Stimulated activated effector memory CD8-positive, alpha-beta T cell treated with anti-CD3 and anti-CD28 coated beads, Interleukin-12 subunit alpha, Interleukin-12 subunit beta, amount 100 ng/mL, for 72 hours (primary cell): ENCODE measurements around the gene APBA2.

Source experiments
- ATAC-seq: fragments of 150-1000 bp; cut with Tn5 transposase; 2 replicates; pipeline ENCODE4 v1.10.0; 2021
- DNase-seq, 2 donors: peaks; one replicate each; pipeline ENCODE4 v3.0.0; 2021 to 2022; ENCODE audit warnings: low spot score in 2 of 2
- H3K27ac Mint-ChIP-seq: one replicate; pipeline ENCODE4 v1.8.0; 2022; ENCODE audit warnings: mild to moderate bottlenecking, mixed read lengths
- H3K36me3 Mint-ChIP-seq: one replicate; pipeline ENCODE4 v1.8.0; 2022; ENCODE audit warnings: mild to moderate bottlenecking, mixed read lengths
- H3K4me1 Mint-ChIP-seq: one replicate; pipeline ENCODE4 v1.8.0; 2022; ENCODE audit warnings: mixed read lengths
- H3K4me3 Mint-ChIP-seq: one replicate; pipeline ENCODE4 v1.8.0; 2022; ENCODE audit warnings: mild to moderate bottlenecking, mixed read lengths
- H3K9me3 Mint-ChIP-seq: one replicate; pipeline ENCODE4 v1.8.0; 2022; ENCODE audit warnings: mixed read lengths

The APBA2 gene

DNA sequence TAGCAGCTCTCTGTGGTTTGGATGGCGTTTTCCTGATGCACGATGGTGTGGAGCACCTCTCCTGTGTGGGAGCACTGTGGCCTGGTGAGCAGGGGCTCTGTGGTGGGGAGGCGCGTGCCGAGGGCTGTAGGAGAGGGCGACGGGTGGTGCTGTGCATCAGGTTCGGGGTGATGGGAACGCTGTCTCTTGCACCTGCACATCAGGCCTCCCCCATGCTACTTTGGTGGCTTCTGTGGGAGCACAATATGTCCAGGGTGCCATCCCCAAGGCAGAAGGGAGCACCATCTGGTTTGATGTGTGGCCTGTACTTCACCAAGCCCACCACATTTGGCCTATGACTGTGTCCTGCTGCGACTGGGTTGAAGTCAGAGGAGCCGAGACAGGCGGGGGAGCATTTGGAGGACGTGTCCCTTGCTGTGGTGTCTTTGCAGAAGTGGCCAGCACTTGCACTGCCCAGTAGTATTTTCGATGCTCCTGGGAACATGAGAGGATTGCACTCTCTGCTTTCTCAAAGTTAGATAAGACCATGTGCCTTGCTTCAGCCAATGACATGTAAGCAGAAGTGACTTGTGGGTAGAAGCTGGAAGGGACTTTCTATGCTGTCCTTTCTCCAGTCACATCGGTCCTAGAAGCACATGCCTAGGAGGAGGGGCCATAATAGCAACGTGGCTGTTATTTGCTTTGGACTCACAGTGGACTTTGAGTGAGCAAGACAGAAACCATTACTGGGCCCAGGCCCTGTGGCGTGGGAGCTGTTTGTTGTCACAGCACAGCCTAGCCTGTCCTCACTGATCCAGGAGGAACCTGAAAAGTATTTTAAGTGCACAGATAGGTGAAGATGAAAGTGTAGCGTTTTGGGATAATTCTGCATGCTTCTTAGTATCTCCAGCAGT is 72.1 kb downstream of the APBA2 start:
- DNase-seq, result peak in 1 of 2 donors; percentile 41
- H3K4me3 Mint-ChIP-seq, result no peak overlapping the region
- peaks cover 34% of the 10 kb centered on the region for H3K4me1 Mint-ChIP-seq

DNA sequence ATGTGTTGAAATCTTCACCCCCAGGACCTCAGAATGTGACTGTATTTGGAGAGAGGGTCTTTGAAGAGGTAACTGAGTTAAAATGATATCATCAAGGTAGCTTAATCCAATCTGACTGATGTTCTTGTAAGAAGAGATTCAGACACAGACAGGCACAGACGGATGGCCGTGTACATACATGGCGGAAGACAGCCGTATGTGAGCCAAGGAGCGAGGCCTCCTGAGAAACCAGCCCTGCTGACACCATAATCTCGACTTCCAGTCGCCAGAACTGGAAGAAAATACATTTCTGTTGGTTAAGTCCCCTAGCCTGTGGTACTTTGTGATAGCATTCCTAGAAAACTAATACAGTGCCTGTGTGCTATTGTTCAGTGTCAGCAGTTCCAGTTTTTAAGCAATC is 73.6 kb downstream of the APBA2 start:
- Mint-ChIP-seq H3K4me3 (no peak overlapping the region), H3K9me3 (no peaks in the 10 kb centered on the region), H3K4me1 (peaks cover 25% of the 10 kb centered on the region), H3K36me3 (no peaks in the 10 kb centered on the region), H3K27ac (no peak overlapping the region)
- peak in 1 of 2 donors; percentile 15 for DNase-seq
- ATAC-seq, result no peak

More for the DNA sequence above, 72.1 kb downstream of the APBA2 start:
- Mint-ChIP-seq H3K36me3 (no peaks in the 10 kb centered on the region), H3K27ac (no peak overlapping the region), H3K9me3 (no peaks in the 10 kb centered on the region)
- ATAC-seq, result no peak

DNA sequence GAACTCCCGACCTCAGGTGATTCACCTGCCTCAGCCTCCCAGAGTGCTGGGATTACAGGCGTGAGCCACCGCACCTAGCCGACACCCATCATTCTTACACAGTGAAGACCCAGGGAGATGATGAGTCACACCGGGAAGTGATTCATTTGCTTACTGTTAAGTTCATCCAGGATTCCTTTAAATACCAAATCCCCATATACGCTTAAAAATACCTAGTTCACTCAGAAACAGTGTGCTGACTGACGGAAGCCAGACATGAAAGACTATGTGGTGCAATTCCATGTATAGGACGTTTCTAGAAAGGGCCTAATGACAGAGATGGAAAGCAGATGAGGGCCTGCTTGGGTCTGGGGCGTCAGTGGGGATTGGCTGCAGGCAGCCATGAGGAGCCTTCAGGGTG is 75.2 kb downstream of the APBA2 start:
- ATAC-seq (no peak), DNase-seq (peak in 1 of 2 donors; percentile 40)
- H3K36me3 Mint-ChIP-seq, result no peaks in the 10 kb centered on the region
- no peaks in the 10 kb centered on the region for H3K9me3 Mint-ChIP-seq
- H3K4me1 Mint-ChIP-seq, result peaks cover 10% of the 10 kb centered on the region
- no peak overlapping the region for H3K4me3 Mint-ChIP-seq
- no peak overlapping the region for H3K27ac Mint-ChIP-seq

DNA sequence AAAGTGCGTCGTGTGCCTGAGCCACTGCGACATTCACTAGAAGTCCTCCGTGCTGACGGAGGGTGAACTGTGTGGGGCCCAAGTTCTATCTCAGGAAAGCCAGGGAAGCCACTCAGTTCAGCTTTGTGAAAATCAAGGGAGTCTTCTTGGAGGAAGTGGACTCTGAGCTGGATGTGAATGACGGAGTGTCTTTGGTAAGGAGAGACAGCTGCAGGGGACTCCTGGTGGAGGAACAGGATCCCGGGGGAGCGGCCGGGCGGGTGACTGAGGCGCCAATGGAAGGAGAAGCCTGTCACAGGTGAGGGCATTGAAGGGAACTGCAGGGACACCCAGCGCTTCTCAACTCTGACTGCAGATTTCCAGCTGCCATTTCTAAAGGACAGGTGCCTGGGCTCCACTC is 75.6 kb downstream of the APBA2 start:
- DNase-seq (peak in 1 of 2 donors; percentile 38), ATAC-seq (no peak)
- Mint-ChIP-seq H3K4me1 (peaks cover 6% of the 10 kb centered on the region), H3K4me3 (no peak overlapping the region), H3K27ac (no peak overlapping the region), H3K36me3 (no peaks in the 10 kb centered on the region), H3K9me3 (no peaks in the 10 kb centered on the region)

DNA sequence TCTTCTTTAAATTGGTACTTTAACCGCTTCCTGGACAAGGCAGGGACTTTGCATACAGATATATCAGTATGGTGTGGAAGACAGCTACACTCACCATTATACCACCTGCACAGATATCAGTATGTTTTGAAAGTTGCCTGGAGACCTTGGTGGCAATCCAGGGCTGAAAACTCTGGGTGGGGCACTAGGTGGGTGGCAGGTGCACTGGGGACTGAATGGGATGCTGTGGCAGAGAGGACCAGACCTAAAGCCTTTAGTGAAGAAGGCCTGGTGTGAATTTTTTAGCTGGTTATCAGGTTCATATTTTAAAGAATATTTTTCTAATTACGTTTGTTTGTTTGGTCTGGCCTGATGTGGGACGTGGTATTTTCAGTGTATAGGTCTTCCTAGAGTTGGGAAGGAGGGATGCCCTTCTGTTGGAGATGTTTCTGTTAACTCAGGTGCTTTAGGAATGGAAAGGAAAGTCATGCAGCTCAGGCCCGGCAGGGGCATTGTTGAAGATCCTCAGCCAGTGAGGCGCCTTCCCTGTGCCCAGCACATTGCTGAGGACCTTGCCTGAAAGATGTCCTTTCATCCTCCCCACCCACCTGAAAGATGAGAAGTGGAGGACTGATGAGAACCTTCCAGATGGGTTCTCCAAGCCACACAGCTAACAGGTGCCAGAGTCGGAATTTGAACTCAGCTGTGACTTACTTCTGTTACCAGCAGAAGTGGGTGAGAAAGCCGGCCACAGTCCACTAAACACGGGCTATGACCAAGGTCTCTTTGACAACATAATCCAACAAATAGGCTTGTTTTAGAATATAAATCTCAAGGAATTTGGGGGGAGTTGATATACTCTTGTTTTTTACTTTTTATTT is 77.3 kb downstream of the APBA2 start:
- DNase-seq (peak in 1 of 2 donors; percentile 46), ATAC-seq (peak; percentile 39)
- H3K4me1 Mint-ChIP-seq, result no peaks in the 10 kb centered on the region
- no peaks in the 10 kb centered on the region for H3K36me3 Mint-ChIP-seq
- H3K27ac Mint-ChIP-seq, result no peak overlapping the region
- no peak overlapping the region for H3K4me3 Mint-ChIP-seq
- H3K9me3 Mint-ChIP-seq, result no peaks in the 10 kb centered on the region

DNA sequence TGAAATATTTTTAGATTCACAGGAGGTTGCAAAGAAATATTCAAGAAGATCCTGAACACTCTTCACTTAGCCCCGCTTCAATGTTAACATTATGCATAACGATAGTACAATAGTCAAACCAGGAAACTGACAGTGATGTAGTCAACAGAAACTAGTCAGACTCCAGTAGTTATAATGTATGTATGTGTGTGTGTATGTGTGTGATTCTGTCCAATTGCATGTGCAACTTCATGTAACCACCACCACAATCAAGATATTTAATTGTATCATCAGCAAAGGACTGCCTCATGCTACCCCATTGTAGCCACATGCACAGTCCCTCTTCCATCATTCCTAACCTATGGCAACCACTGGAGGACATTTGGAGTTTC is 77.9 kb downstream of the APBA2 start:
- Mint-ChIP-seq H3K36me3 (no peaks in the 10 kb centered on the region), H3K27ac (no peak overlapping the region), H3K4me3 (no peak overlapping the region), H3K4me1 (no peaks in the 10 kb centered on the region), H3K9me3 (no peaks in the 10 kb centered on the region)
- DNase-seq (peak in 1 of 2 donors; percentile 45), ATAC-seq (peak; percentile 92)

DNA sequence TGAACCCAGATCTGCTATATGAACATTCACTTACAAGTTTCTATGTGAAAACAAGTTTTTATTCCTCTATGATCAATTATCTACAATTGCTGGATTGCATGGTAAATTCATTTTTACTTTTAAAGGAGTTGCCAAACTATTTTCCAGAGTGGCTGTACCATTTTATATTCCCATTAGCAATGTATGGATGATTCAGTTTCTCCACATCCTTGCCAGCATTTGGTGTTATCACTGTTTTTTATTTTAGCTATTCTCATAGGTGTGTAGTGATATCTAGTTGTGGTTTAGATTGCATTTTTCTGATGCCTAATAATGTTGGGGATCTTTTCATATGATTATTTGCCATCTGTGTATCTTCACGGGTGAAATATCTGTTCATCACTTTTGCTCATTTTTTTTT is 78.3 kb downstream of the APBA2 start:
- no peak overlapping the region for H3K27ac Mint-ChIP-seq

DNA sequence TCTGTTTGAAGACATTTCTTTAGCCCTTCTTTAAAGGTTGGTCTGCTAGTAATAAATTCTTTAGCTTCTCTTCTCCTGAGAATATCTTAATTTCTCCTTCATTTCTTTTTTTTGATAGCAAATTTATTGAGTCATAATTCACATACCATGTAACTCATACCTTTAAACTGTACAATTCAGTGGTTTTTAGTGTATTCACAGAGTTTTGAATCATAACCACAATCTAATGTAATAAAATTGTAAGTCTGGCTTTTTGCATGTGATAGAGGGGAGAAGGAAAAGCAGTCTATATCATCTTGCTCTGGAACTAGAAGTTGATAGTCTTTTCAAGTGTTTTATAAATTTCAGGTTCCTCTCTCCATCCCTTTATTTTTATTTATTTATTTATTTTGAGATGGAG is 81.3 kb downstream of the APBA2 start:
- no peak for ATAC-seq
- no peaks in the 10 kb centered on the region for H3K36me3 Mint-ChIP-seq
- H3K9me3 Mint-ChIP-seq, result no peaks in the 10 kb centered on the region
- no peak overlapping the region for H3K4me3 Mint-ChIP-seq
- no peak overlapping the region for H3K27ac Mint-ChIP-seq
- no peaks in the 10 kb centered on the region for H3K4me1 Mint-ChIP-seq
- no peak for DNase-seq

More for the DNA sequence above, 78.3 kb downstream of the APBA2 start:
- DNase-seq (no peak), ATAC-seq (no peak)
- Mint-ChIP-seq H3K4me1 (no peaks in the 10 kb centered on the region), H3K36me3 (no peaks in the 10 kb centered on the region), H3K4me3 (no peak overlapping the region), H3K9me3 (no peaks in the 10 kb centered on the region)

DNA sequence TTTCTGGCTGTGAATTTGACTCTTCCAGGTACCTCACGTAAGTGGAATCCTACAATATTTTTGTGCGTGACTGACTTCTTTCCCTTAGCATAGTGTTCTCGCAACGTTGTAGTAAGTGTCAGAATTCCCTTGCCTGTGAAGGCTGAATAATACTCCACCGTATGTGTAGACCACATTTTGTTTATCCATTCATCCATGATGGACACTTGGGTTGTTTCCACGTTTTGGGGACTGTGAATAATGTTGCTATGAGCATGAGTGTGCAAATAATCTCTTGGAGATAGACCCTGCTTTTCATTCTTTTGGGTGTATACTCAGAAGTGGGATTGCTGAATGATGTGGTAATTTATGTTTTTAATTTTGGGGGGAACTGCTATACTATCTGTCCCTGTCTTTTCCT is 82.2 kb downstream of the APBA2 start:
- H3K4me3 Mint-ChIP-seq, result no peak overlapping the region
- H3K27ac Mint-ChIP-seq, result no peak overlapping the region
- ATAC-seq (no peak), DNase-seq (peak in 1 of 2 donors; percentile 17)
- H3K9me3 Mint-ChIP-seq, result no peaks in the 10 kb centered on the region
- H3K4me1 Mint-ChIP-seq, result no peaks in the 10 kb centered on the region
- no peaks in the 10 kb centered on the region for H3K36me3 Mint-ChIP-seq

DNA sequence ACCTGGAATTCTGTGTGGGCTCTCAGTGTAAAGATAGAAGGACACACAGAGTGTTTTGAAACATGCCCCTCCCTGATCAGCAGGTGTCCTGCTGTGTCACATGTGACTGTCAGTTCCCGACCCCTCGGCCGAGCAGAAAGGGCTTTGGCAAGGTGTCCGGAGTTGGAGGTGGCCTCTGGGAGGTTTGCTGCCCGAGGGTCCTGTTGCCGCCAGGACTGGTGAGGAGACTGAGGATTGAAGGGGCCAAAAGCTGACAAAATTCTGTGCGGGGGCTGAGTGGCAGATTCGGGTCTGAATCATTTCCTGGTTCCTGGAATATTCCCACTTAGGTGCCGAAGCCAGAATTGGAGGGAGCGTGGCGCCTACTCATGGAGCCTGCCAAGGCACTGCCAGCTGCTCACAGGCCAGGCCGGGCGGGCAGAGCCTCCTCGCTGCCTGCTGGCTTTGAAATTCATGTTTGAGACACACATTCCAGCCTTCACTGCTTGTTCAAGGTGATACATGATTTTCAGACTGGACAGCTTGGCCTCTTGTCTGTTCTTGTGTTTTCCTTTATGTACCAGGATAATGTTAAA is 83.8 kb downstream of the APBA2 start:
- H3K4me1 Mint-ChIP-seq, result no peaks in the 10 kb centered on the region
- H3K27ac Mint-ChIP-seq, result no peak overlapping the region
- no peak for ATAC-seq
- no peaks in the 10 kb centered on the region for H3K36me3 Mint-ChIP-seq
- DNase-seq, result peak in 1 of 2 donors; percentile 33
- no peak overlapping the region for H3K4me3 Mint-ChIP-seq
- no peaks in the 10 kb centered on the region for H3K9me3 Mint-ChIP-seq

DNA sequence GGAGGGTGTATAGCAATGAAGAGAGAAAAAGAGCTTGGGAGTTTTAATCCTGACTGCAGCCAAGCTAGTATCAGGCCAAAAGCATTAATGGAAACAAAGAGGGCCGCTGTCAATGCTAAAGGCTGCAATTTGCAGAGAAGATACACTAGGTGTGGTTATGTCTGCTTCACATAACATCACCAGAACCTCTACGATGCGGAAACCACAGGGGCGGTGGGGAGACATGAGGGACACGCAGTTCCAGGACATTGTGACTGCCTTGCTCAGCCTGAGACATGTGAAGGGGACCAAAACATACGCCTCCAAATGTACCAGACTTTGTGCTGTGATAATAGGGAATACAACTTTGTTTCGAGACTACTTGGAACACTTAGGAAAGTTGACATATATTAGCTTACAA is 88.4 kb downstream of the APBA2 start:
- ATAC-seq (peak; percentile 58), DNase-seq (peak in 1 of 2 donors; percentile 49)
- Mint-ChIP-seq H3K27ac (no peak overlapping the region), H3K4me3 (no peak overlapping the region), H3K4me1 (no peaks in the 10 kb centered on the region), H3K9me3 (no peaks in the 10 kb centered on the region), H3K36me3 (no peaks in the 10 kb centered on the region)

DNA sequence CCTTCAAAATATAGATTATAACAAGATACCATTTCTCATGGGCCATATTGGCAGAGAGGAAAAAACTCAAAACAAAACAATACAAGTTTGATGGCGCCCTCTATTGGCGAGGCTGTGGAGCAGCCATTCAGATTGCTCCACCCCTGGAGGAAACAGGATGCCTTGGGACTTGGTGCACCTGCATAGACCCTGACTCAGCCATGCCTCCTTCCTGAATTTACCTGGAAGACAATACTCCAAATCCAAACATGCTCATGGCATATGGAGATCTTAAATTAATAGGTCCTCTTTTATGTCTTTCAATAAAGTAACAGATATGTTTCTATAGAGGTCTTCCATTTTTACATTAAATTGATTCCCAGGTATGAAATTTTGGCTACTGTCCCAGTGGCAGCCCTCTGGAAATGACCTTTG is 90.0 kb downstream of the APBA2 start:
- H3K4me3 Mint-ChIP-seq, result no peak overlapping the region
- ATAC-seq, result peak; percentile 60
- H3K27ac Mint-ChIP-seq, result no peak overlapping the region
- DNase-seq, result peak; percentile 36 to 74
- no peaks in the 10 kb centered on the region for H3K36me3 Mint-ChIP-seq
- no peaks in the 10 kb centered on the region for H3K4me1 Mint-ChIP-seq
- no peaks in the 10 kb centered on the region for H3K9me3 Mint-ChIP-seq

DNA sequence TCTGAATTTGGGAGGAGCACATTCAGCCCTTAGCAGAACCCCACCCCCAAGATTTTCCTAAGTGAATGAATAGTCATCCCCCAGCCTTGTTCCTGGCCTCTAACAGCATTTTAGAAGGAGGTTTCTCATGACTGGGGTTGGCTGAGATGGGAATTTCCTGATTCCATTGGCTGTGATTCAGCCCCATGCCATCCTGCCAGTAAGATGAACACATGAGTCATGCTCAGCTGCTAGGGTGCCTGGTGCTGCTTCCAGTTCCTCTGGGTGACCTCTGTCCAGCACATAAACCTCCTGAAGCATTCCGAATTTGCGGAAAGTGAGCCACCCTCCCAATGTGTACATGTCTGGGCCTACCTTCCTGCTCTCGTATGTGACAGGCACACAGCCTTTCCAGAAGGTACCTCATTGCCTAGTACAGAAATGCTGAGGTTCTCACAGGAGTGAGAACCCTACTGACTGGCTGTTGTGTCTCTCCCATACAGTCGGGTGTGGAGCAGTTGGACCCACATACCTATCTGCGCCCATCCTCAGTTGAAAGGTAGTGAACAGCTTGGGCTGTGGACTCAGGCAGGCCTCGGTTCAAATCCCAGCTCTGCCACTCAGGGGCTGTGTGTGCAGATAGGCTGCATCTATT is 91.7 kb downstream of the APBA2 start:
- ATAC-seq, result no peak
- DNase-seq, result peak in 1 of 2 donors; percentile 34
- H3K4me1 Mint-ChIP-seq, result no peaks in the 10 kb centered on the region
- H3K27ac Mint-ChIP-seq, result no peak overlapping the region
- H3K9me3 Mint-ChIP-seq, result no peaks in the 10 kb centered on the region
- no peak overlapping the region for H3K4me3 Mint-ChIP-seq
- no peaks in the 10 kb centered on the region for H3K36me3 Mint-ChIP-seq

DNA sequence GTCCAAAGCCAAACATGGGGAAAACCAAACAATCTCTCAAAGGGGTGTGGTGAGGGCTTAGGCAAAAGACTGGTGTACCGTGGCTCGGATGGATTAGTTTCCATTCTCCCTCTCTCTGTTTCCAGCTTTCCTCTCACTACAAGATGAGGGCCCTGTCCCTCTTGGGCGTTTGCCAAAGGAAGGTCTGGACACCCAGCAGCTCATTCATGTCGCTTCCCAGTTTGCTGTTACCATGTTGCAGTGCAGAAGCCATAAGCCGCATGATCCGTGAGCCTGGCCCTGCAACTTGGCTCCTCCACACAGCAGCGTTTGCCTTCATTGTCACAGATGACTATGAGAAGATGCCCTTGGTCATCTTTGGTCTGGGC is 92.2 kb downstream of the APBA2 start:
- H3K4me3 Mint-ChIP-seq, result no peak overlapping the region
- H3K36me3 Mint-ChIP-seq, result no peaks in the 10 kb centered on the region
- H3K9me3 Mint-ChIP-seq, result no peaks in the 10 kb centered on the region
- DNase-seq (peak in 1 of 2 donors; percentile 25), ATAC-seq (no peak)
- no peak overlapping the region for H3K27ac Mint-ChIP-seq
- H3K4me1 Mint-ChIP-seq, result no peaks in the 10 kb centered on the region

DNA sequence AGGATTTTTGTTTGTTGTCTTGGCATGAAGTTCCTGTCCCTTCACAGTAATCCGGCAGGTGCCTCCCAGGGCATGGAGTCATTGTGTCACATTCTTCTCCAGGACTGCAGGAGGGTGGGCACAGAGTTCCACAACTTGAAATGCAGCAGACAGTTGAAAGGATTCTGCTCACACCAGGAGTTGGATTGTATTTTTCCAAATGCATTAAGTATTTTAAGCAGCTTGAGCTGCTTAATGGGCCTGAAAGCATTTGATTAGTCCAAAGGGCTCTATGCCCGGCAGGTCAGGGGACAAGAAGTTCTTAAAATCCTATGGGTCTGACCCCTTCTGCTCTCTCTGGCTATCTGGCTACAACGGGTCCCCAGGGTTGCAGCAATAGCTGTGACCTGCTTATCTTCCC is 92.9 kb downstream of the APBA2 start:
- H3K27ac Mint-ChIP-seq, result no peak overlapping the region
- H3K36me3 Mint-ChIP-seq, result no peaks in the 10 kb centered on the region
- no peaks in the 10 kb centered on the region for H3K9me3 Mint-ChIP-seq
- H3K4me3 Mint-ChIP-seq, result no peak overlapping the region
- DNase-seq (peak in 1 of 2 donors; percentile 2), ATAC-seq (no peak)
- H3K4me1 Mint-ChIP-seq, result no peaks in the 10 kb centered on the region
